SW 1271 (cell line): ENCODE results near the gene ANXA9.

Experiments
- DNase-seq, 2 experiments: peaks; one replicate each; lab custom pipeline; 2025; lab: John Stamatoyannopoulos, UW

The ANXA9 gene

GRCh38 chr1:150981805-150982712 lies at the start of gene ANXA9:
Gene ANXA9, plus strand, starts transcription at chr1:150982292. Its CDS starts 814 bp downstream, at chr1:150983106.
- DNase-seq, result no peak

GRCh38 chr1:150944856-150945255 lies 37.2 kb upstream of the ANXA9 start:
- no peak for DNase-seq

GRCh38 chr1:150954708-150955107 lies 27.4 kb upstream of the ANXA9 start:
- no peak for DNase-seq

GRCh38 chr1:150955280-150955679 lies 26.8 kb upstream of the ANXA9 start:
- DNase-seq, result no peak

- DNase-seq, result no peak
These were observed 24.4 kb upstream of the ANXA9 start for GRCh38 chr1:150957666-150958065.

- DNase-seq, result no peak
These were observed 21.4 kb upstream of the ANXA9 start for GRCh38 chr1:150960646-150961045.

- no peak for DNase-seq
These were observed 20.3 kb upstream of the ANXA9 start for GRCh38 chr1:150961756-150962155.

GRCh38 chr1:150963321-150964163 lies 18.6 kb upstream of the ANXA9 start:
- DNase-seq, result no peak

GRCh38 chr1:150964164-150964489 lies 18.0 kb upstream of the ANXA9 start:
- no peak for DNase-seq

- no peak for DNase-seq
These were observed 16.5 kb upstream of the ANXA9 start for GRCh38 chr1:150965605-150966004.

GRCh38 chr1:150966011-150966410 lies 16.1 kb upstream of the ANXA9 start:
- DNase-seq, result no peak

- DNase-seq, result no peak
These were observed 14.2 kb upstream of the ANXA9 start for GRCh38 chr1:150967936-150968335.

- no peak for DNase-seq
These were observed 13.6 kb upstream of the ANXA9 start for GRCh38 chr1:150968491-150968890.

- DNase-seq, result no peak
These were observed 12.5 kb upstream of the ANXA9 start for GRCh38 chr1:150969626-150970025.

GRCh38 chr1:150970808-150971582 lies 11.1 kb upstream of the ANXA9 start:
- DNase-seq, result no peak

GRCh38 chr1:150971583-150972416 lies 10.3 kb upstream of the ANXA9 start:
- DNase-seq, result no peak

- no peak for DNase-seq
These were observed 9.6 kb upstream of the ANXA9 start for GRCh38 chr1:150972417-150972940.

- DNase-seq, result no peak
These were observed 8.7 kb upstream of the ANXA9 start for GRCh38 chr1:150973258-150973835.

GRCh38 chr1:150973836-150974579 lies 8.1 kb upstream of the ANXA9 start:
- no peak for DNase-seq
